OCI-LY3 (cell line): ENCODE results near the gene SMARCE1.

Experiments used
- H2AFZ ChIP-seq: fragments of 200-600, 300-600 bp; shearing (Covaris generic); 2 replicates; pipeline ENCODE4 v1.6.0; 2014; ENCODE audit warnings: antibody characterized with exemption, low read depth, low read length
- H3K27ac ChIP-seq: fragments of 200-600, 300-600 bp; sonication (generic); 2 replicates; pipeline ENCODE4 v1.5.1; 2014; ENCODE audit warnings: mild to moderate bottlenecking, low read length, moderate library complexity, mixed read lengths
- H3K27me3 ChIP-seq: fragments of 200-600, 300-600 bp; sonication (generic); 2 replicates; pipeline ENCODE4 v1.6.1; 2014; ENCODE audit warnings: low read depth, low read length, mixed read lengths
- H3K36me3 ChIP-seq: fragments of 200-600, 300-600 bp; sonication (generic); replicated peaks from 2 replicates; pipeline ENCODE3; 2014; ENCODE audit warnings: low read depth, low read length, mixed read lengths
- H3K4me1 ChIP-seq: fragments of 300-600, 200-600 bp; sonication (generic); 2 replicates; pipeline ENCODE4 v1.6.1; 2014; ENCODE audit warnings: low read length, mixed read lengths
- H3K4me2 ChIP-seq: fragments of 200-600, 300-600 bp; sonication (generic); 2 replicates; pipeline ENCODE4 v1.6.1; 2014; ENCODE audit warnings: low read length, mixed read lengths
- H3K4me3 ChIP-seq: fragments of 300-600, 200-600 bp; sonication (generic); 2 replicates; pipeline ENCODE4 v1.5.1; 2014; ENCODE audit warnings: antibody characterized with exemption, mild to moderate bottlenecking, low read length, moderate library complexity
- H3K79me2 ChIP-seq: fragments of 300-600, 200-600 bp; shearing (Covaris generic); 2 replicates; pipeline ENCODE4 v1.6.1; 2014; ENCODE audit warnings: mild to moderate bottlenecking, low read length, mixed read lengths
- H3K9ac ChIP-seq: fragments of 300-600, 200-600 bp; shearing (Covaris generic); 2 replicates; pipeline ENCODE4 v1.6.0; 2014; ENCODE audit warnings: mild to moderate bottlenecking, low read length, moderate library complexity
- H3K9me3 ChIP-seq: fragments of 200-600, 300-600 bp; shearing (Covaris generic); 2 replicates; pipeline ENCODE4 v1.6.1; 2014; ENCODE audit warnings: low read length, mixed read lengths; ENCODE audit not compliant: insufficient read depth
- H4K20me1 ChIP-seq: fragments of 200-600, 300-600 bp; sonication (generic); 2 replicates; pipeline ENCODE4 v1.6.1; 2016; ENCODE audit warnings: low read length, mixed read lengths; ENCODE audit not compliant: insufficient read depth
- EZH2phosphoT487 ChIP-seq: fragments of 200-600 bp; shearing (Covaris generic); IDR thresholded peaks from 2 replicates; pipeline ENCODE4 v1.6.1; 2018; ENCODE audit warnings: antibody characterized with exemption, mixed run types, low read depth
- TF ChIP-seq, protein P1 (sequence below): fragments of 200-600, 300-600 bp; sonication (generic); IDR thresholded peaks from 2 replicates; pipeline ENCODE4 v1.5.1; 2014; ENCODE audit warnings: antibody characterized with exemption, low read length, low read depth

SMARCE1 gene

GRCh38 chr17:40600486-40601046 is 47.1 kb downstream of the SMARCE1 start:
- no peaks in the 10 kb centered on the region; the same call in 1 of the 2 replicates for H3K9me3 ChIP-seq
- peak overlapping the region; percentile 97 for H3K4me2 ChIP-seq
- no peaks in the 10 kb centered on the region for H3K36me3 ChIP-seq
- H3K4me3 ChIP-seq: no peak overlapping the region
- no peak overlapping the region for H2AFZ ChIP-seq
- TF ChIP-seq EZH2phosphoT487: no peak
- TF ChIP-seq, protein P1, sequence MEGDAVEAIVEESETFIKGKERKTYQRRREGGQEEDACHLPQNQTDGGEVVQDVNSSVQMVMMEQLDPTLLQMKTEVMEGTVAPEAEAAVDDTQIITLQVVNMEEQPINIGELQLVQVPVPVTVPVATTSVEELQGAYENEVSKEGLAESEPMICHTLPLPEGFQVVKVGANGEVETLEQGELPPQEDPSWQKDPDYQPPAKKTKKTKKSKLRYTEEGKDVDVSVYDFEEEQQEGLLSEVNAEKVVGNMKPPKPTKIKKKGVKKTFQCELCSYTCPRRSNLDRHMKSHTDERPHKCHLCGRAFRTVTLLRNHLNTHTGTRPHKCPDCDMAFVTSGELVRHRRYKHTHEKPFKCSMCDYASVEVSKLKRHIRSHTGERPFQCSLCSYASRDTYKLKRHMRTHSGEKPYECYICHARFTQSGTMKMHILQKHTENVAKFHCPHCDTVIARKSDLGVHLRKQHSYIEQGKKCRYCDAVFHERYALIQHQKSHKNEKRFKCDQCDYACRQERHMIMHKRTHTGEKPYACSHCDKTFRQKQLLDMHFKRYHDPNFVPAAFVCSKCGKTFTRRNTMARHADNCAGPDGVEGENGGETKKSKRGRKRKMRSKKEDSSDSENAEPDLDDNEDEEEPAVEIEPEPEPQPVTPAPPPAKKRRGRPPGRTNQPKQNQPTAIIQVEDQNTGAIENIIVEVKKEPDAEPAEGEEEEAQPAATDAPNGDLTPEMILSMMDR: no peak
- no peaks in the 10 kb centered on the region for H4K20me1 ChIP-seq
- peak overlapping the region; percentile 99 for H3K27ac ChIP-seq
- H3K4me1 ChIP-seq: peaks cover 93% of the 10 kb centered on the region
- no peak overlapping the region for H3K9ac ChIP-seq
- no peaks in the 10 kb centered on the region for H3K27me3 ChIP-seq
- peaks cover 18% of the 10 kb centered on the region for H3K79me2 ChIP-seq

- Histone ChIP-seq H3K79me2 (peaks cover 18% of the 10 kb centered on the region), H3K27ac (peak overlapping the region; percentile 99), H3K36me3 (no peaks in the 10 kb centered on the region), H3K4me2 (peak overlapping the region; percentile 97), H4K20me1 (no peaks in the 10 kb centered on the region), H3K27me3 (no peaks in the 10 kb centered on the region), H3K4me1 (peaks cover 88% of the 10 kb centered on the region), H3K9ac (peak overlapping the region; percentile 92), H2AFZ (no peak overlapping the region), H3K9me3 (no peaks in the 10 kb centered on the region; the same call in 1 of the 2 replicates), H3K4me3 (peak overlapping the region; percentile 32)
- TF ChIP-seq, protein P1: no peak
- no peak for TF ChIP-seq EZH2phosphoT487
Observed at GRCh38 chr17:40599468-40599763, 48.2 kb downstream of the SMARCE1 start.

- H3K9ac ChIP-seq: peak overlapping the region; percentile 92
- H3K36me3 ChIP-seq: no peaks in the 10 kb centered on the region
- H3K4me3 ChIP-seq: peak overlapping the region; percentile 70
- H3K9me3 ChIP-seq: no peaks in the 10 kb centered on the region; the same call in 1 of the 2 replicates
- H3K27ac ChIP-seq: peak overlapping the region; percentile 99
- peak; percentile 72 for TF ChIP-seq EZH2phosphoT487
- TF ChIP-seq, protein P1: no peak
- H2AFZ ChIP-seq: no peak overlapping the region
- no peaks in the 10 kb centered on the region for H3K27me3 ChIP-seq
- peak overlapping the region; percentile 97 for H3K4me2 ChIP-seq
- H3K4me1 ChIP-seq: peaks cover 83% of the 10 kb centered on the region
- H3K79me2 ChIP-seq: peaks cover 18% of the 10 kb centered on the region
- H4K20me1 ChIP-seq: no peaks in the 10 kb centered on the region
Observed at GRCh38 chr17:40598619-40599467, 48.8 kb downstream of the SMARCE1 start.

GRCh38 chr17:40598301-40598618 is 49.4 kb downstream of the SMARCE1 start:
- H3K4me1 ChIP-seq: peaks cover 77% of the 10 kb centered on the region
- no peak for TF ChIP-seq EZH2phosphoT487
- TF ChIP-seq, protein P1: no peak
- peak overlapping the region; percentile 97 for H3K4me2 ChIP-seq

More at GRCh38 chr17:40598301-40598618, 49.4 kb downstream of the SMARCE1 start:
- no peaks in the 10 kb centered on the region for H3K36me3 ChIP-seq
- peak overlapping the region; percentile 92 for H3K9ac ChIP-seq
- no peaks in the 10 kb centered on the region; the same call in 1 of the 2 replicates for H3K9me3 ChIP-seq
- H3K27me3 ChIP-seq: no peaks in the 10 kb centered on the region
- H3K79me2 ChIP-seq: peaks cover 18% of the 10 kb centered on the region
- no peak overlapping the region for H2AFZ ChIP-seq
- H4K20me1 ChIP-seq: no peaks in the 10 kb centered on the region
- H3K4me3 ChIP-seq: peak overlapping the region; percentile 70
- H3K27ac ChIP-seq: peak overlapping the region; percentile 99
